HS-5 (cell line): Measurements from ENCODE around the gene APOE.
"Not testable (repeated sequence)": the region's sequence is repeated elsewhere in the genome, so short reads cannot be mapped to it uniquely, and the experiment has no call there.

Experiments used
- DNase-seq: peaks from one replicate; pipeline ENCODE4 v3.0.0-alpha.2; 2012; ENCODE audit warnings: low read depth

APOE gene

GRCh38 chr19:44909775-44910174, 4.2 kb downstream of the APOE start:
- DNase-seq = no peak

- DNase-seq = not testable (repeated sequence)
Measured at GRCh38 chr19:44911896-44912295, 6.3 kb downstream of the APOE start.

GRCh38 chr19:44912854-44913253, 7.3 kb downstream of the APOE start:
- DNase-seq = no peak

- not testable (repeated sequence) for DNase-seq
Measured at GRCh38 chr19:44913512-44914432, 8.2 kb downstream of the APOE start.

- peak; percentile 52 for DNase-seq
Measured at GRCh38 chr19:44914433-44915206, 9.0 kb downstream of the APOE start, which contains the start of gene APOC1. Gene APOC1, plus strand, starts transcription at chr19:44914608. Its CDS starts 284 bp downstream, at chr19:44914892.

DNA sequence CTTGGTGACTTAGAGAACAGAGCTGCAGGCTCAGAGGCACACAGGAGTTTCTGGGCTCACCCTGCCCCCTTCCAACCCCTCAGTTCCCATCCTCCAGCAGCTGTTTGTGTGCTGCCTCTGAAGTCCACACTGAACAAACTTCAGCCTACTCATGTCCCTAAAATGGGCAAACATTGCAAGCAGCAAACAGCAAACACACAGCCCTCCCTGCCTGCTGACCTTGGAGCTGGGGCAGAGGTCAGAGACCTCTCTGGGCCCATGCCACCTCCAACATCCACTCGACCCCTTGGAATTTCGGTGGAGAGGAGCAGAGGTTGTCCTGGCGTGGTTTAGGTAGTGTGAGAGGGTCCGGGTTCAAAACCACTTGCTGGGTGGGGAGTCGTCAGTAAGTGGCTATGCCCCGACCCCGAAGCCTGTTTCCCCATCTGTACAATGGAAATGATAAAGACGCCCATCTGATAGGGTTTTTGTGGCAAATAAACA, 18.7 kb downstream of the APOE start:
- no peak for DNase-seq

GRCh38 chr19:44925114-44925891, 19.7 kb downstream of the APOE start:
- DNase-seq = no peak

DNA sequence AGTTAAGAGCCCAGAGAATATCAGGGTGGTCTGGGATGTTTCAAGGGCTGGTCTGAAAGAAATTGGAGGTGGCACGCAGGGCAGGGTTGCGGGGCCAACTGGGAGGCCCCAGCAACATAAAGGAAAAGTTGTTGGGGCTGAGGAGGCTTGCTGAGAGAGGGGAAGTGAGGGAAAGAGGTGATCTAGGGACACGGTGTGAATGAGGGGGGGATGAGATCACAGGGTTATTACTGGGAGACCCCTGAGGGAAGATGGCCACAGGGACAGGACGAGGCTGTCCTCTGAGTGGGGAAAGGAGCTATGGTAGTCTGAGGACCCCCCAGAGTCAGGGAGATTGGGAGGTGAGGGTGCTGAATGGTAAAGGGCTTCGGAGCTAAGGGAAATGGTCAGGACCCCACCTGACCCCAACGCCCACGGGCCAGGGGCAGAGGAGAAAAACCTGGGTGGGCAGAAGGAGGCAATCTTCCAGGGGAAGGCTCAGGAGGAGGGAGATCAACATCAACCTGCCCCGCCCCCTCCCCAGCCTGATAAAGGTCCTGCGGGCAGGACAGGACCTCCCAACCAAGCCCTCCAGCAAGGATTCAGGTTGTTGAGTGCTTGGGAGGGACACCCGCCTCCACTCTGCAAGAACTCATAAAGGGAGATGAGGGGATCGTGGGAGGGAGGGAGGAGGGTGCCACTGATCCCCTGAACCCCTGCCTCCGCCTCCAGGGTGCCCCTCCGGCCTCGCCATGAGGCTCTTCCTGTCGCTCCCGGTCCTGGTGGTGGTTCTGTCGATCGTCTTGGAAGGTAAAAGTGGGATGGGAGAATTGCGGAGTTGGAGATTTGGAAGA, 20.9 kb downstream of the APOE start:
- DNase-seq = not testable (repeated sequence)

GRCh38 chr19:44927746-44928145, 22.1 kb downstream of the APOE start:
- no peak for DNase-seq

DNA sequence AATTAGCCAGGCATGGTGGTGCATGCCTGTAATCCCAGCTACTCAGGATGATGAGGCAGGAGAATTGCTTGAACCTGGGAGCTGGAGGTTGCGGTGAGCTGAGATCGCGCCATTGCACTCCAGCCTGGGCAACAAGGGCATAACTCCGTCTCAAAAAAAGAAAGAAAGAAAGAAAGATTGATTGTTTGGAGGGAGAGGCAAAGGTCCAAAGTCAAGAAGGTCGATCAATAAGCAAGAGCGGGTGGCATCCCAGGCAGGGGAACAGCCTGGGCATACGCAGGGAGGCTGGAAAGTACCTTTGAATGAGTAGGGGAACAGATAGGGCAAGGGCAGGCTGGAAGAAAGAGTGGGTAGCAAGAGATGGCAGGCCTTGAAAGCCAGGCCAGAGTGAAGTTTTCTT, 24.5 kb downstream of the APOE start:
- no peak for DNase-seq

DNA sequence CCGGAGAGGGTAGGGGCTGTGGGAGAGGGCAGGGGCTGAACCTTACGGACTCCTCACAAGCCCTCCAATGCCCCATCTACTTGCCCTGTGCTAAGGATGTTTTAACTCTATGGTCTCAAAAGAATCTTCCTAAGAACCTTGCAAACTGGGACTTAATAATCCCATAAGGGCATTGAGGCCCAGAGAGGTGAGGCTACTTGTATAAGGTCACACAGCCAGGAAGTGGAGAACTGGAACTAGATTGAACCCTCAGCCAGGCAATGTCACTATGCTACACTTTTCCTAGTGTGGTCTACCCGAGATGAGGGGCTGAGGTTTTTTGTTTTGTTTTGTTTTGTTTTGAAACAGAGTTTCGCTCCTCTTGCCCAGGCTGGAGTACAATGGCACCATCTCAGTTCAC, 25.9 kb downstream of the APOE start:
- no peak for DNase-seq

GRCh38 chr19:44939668-44940067, 34.1 kb downstream of the APOE start:
- no peak for DNase-seq

GRCh38 chr19:44942067-44942571, 36.5 kb downstream of the APOE start, which contains the start of gene APOC4:
Gene APOC4, plus strand, starts transcription at chr19:44942237. Its CDS starts 41 bp downstream, at chr19:44942278.
- DNase-seq = no peak

GRCh38 chr19:44943801-44944249, 38.2 kb downstream of the APOE start:
- no peak for DNase-seq

GRCh38 chr19:44947041-44947581, 41.5 kb downstream of the APOE start:
- no peak for DNase-seq

GRCh38 chr19:44948237-44948636, 42.6 kb downstream of the APOE start:
- DNase-seq = no peak

- no peak for DNase-seq
Measured at GRCh38 chr19:44948763-44949374, 43.3 kb downstream of the APOE start.

- no peak for DNase-seq
Measured at GRCh38 chr19:44949550-44949949, 44.0 kb downstream of the APOE start.

DNA sequence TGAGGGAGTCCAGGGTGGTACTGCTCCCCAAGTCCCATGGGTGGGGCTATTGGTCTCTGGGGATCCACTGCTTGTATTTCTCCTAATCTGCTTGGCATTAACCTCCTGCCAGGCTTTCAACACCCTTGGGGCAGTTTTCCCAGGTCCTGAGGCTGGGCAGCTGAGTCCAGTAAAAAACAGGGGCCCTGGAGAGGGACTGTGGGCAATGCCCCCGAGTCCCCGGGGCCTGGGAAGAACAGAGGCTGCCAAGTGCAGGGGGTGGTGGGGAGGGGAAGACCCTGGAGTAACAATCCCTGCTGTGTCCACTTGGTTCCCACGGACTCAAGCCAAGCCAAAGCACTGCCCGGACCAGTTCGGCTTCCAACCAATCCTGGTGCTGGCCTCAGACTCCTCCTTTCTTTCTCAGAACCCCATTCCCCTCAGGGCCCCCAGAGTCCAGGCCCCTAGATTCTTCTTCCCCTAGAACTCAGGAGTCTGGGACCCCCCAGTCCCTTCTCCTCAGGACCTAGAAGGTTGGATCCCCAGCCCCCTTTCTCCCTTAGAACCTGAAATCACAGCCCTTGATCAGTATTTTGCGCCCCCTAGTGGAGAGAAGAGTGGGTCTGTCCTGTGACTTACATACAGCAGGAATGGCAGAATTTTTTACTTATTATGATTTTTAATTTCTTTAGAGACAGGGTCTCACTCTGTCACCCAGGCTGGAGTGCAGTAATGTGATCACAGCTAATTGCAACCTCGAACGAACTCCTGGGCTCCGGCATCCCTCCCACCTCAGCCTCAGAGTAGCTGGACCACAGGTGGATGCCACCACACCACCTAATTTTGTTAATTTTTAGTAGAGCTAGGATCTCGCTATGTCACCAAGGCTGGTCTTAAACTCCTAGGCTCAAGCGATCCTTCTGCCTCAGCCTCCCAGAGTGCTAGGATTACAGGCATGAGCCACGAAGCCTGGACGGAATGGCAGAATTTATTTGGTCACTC, 45.9 kb downstream of the APOE start:
- DNase-seq = peak; percentile 37
